CD4-positive, alpha-beta T cell treated with Interleukin-2 at 100 ng/mL for 4 hours (primary cell): ENCODE data around the gene RAB8A.

Experiments
- DNase-seq: peaks from one replicate; pipeline ENCODE4 v3.0.0-alpha.2; 2020; ENCODE audit warnings: low spot score

RAB8A gene

GRCh38 chr19:16113727-16114126, 2.0 kb downstream of the RAB8A start:
- no peak for DNase-seq

GRCh38 chr19:16115301-16116039, 3.8 kb downstream of the RAB8A start:
- DNase-seq, result no peak

GRCh38 chr19:16116067-16116466, 4.4 kb downstream of the RAB8A start:
- DNase-seq, result no peak

- no peak for DNase-seq
These were observed 5.9 kb downstream of the RAB8A start for GRCh38 chr19:16117594-16118033.

- DNase-seq, result peak; percentile 31
These were observed 6.9 kb downstream of the RAB8A start for GRCh38 chr19:16118489-16119033.

- peak; percentile 67 for DNase-seq
These were observed 7.6 kb downstream of the RAB8A start for GRCh38 chr19:16119075-16119857.

- no peak for DNase-seq
These were observed 9.5 kb downstream of the RAB8A start for GRCh38 chr19:16121141-16121540.

- DNase-seq, result no peak
These were observed 10.3 kb downstream of the RAB8A start for GRCh38 chr19:16121967-16122366.

GRCh38 chr19:16124953-16125352, 13.3 kb downstream of the RAB8A start:
- no peak for DNase-seq

- DNase-seq, result no peak
These were observed 14.2 kb downstream of the RAB8A start for GRCh38 chr19:16125737-16126495.

GRCh38 chr19:16127080-16127479, 15.4 kb downstream of the RAB8A start:
- no peak for DNase-seq

- DNase-seq, result no peak
These were observed 16.2 kb downstream of the RAB8A start for GRCh38 chr19:16127776-16128371.

- no peak for DNase-seq
These were observed 20.0 kb downstream of the RAB8A start for GRCh38 chr19:16131648-16132047.

GRCh38 chr19:16133818-16134217, 22.1 kb downstream of the RAB8A start:
- no peak for DNase-seq

- DNase-seq, result no peak
These were observed 22.8 kb downstream of the RAB8A start for GRCh38 chr19:16134510-16134909.

- no peak for DNase-seq
These were observed 23.9 kb downstream of the RAB8A start for GRCh38 chr19:16135430-16136127.

- no peak for DNase-seq
These were observed 24.7 kb downstream of the RAB8A start for GRCh38 chr19:16136185-16136999.

GRCh38 chr19:16139752-16140151, 28.1 kb downstream of the RAB8A start:
- DNase-seq, result no peak

- no peak for DNase-seq
These were observed 29.4 kb downstream of the RAB8A start for GRCh38 chr19:16141043-16141442.

GRCh38 chr19:16142032-16142580, 30.4 kb downstream of the RAB8A start:
- no peak for DNase-seq
